ENCODE results near the gene EXTL1. TPM values are rescaled to one million over a fixed set of nuclear protein-coding genes. Genes with fewer than 3 reads are reported as not detected.

Gene EXTL1, protein sequence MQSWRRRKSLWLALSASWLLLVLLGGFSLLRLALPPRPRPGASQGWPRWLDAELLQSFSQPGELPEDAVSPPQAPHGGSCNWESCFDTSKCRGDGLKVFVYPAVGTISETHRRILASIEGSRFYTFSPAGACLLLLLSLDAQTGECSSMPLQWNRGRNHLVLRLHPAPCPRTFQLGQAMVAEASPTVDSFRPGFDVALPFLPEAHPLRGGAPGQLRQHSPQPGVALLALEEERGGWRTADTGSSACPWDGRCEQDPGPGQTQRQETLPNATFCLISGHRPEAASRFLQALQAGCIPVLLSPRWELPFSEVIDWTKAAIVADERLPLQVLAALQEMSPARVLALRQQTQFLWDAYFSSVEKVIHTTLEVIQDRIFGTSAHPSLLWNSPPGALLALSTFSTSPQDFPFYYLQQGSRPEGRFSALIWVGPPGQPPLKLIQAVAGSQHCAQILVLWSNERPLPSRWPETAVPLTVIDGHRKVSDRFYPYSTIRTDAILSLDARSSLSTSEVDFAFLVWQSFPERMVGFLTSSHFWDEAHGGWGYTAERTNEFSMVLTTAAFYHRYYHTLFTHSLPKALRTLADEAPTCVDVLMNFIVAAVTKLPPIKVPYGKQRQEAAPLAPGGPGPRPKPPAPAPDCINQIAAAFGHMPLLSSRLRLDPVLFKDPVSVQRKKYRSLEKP
- total RNA-seq (not detected in 2 replicates), polyA plus RNA-seq (not detected in 2 replicates), polyA minus RNA-seq (not detected in 2 replicates), Bru-seq, nascent RNA (not detected), BruChase-seq, experiment 1, labeled RNA remaining after a 6-hour chase (not detected), BruChase-seq, experiment 2, labeled RNA remaining after a 2-hour chase (not detected)
- polyA plus RNA-seq (2011; cell fraction: cytosol; rRNA removed) = 0.01 TPM in 1 of 2 replicates, not detected in the other
- polyA plus RNA-seq (2011; cell fraction: nucleus; rRNA removed) = 0.05 and 0.08 TPM in 2 replicates
- polyA plus RNA-seq (2012) = 0.07 and 0.63 TPM in 2 replicates
- polyA minus RNA-seq (2011; cell fraction: cytosol; rRNA and poly(A)+ RNA removed) = not detected
- polyA minus RNA-seq (2011; cell fraction: nucleus; rRNA and poly(A)+ RNA removed) = 0.10 TPM in 1 of 2 replicates, not detected in the other
- long read RNA-seq = 0 reads

GRCh38 chr1:26021647-26022403, at the start of gene EXTL1:
Gene EXTL1, plus strand, starts transcription at chr1:26021775. Its CDS starts 872 bp downstream, at chr1:26022647.
- ChIA-PET CTCF (interaction anchor here (2.0 to 2.9 kb wide), 2 partner anchors 14 to 126 kb away, joined by 6 to 8 read pairs; no protein-coding TSS in a partner anchor), POLR2A (no interaction called here)
- FAIRE-seq (no peak), DNase-seq (ENCODE audit: low read depth, low spot score) (peak; percentile 23)
- Histone ChIP-seq H3K4me3 (replicated peaks in 1 of 3; ENCODE audit: insufficient read depth in 1 of 3, low read depth in 1 of 3, low read length in 3 of 3) (no peak within 1 kb of the TSS), H3K9ac (replicated peaks; ENCODE audit: extremely low read depth, insufficient read depth, low read length) (no peak within 1 kb of the TSS), H3K9me3 (replicated peaks; ENCODE audit: control insufficient read depth, insufficient read depth, low read length) (no peaks in the 10 kb centered on the region), H3K4me1 (ENCODE audit: control insufficient read depth, extremely low read depth, insufficient read depth, low read length) (no peaks in the 10 kb centered on the region), H4K20me1 (replicated peaks; ENCODE audit: control insufficient read depth, extremely low read depth, insufficient read depth, low read length) (no peaks in the 10 kb centered on the region), H3K36me3 (ENCODE audit: control insufficient read depth in 2 of 2, extremely low read depth in 1 of 2, insufficient read depth in 2 of 2, low read length in 2 of 2) (no peaks in the 10 kb centered on the region), H3K27me3 (ENCODE audit: control insufficient read depth in 2 of 2, insufficient read depth in 2 of 2, low read length in 2 of 2) (peaks cover 2 to 4% of the 10 kb centered on the region in 2 experiments), H3K79me2 (ENCODE audit: control insufficient read depth, insufficient read depth, low read length) (no peaks in the 10 kb centered on the region), H2AFZ (ENCODE audit: low read depth, low read length) (peak within 1 kb of the TSS; percentile 53), H3K4me2 (ENCODE audit: insufficient read depth, low read length) (no peak within 1 kb of the TSS), H3K27ac (ENCODE audit: insufficient read depth, low read depth, low read length) (no peak within 1 kb of the TSS), H3K9me1 (replicated peaks; ENCODE audit: control insufficient read depth, extremely low read depth, insufficient read depth, low read length) (no peaks in the 10 kb centered on the region)
- no TSS peak for BruUV-seq (replicated peaks)
- TF ChIP-seq MAX (IDR thresholded peaks at IDR 0.05; ENCODE audit: insufficient read depth, insufficient read length) = no peak
- no peak for TF ChIP-seq POLR2A (IDR thresholded peaks at IDR 0.05; ENCODE audit: low read depth, low read length)
- TF ChIP-seq CTCF (IDR thresholded peaks at IDR 0.05; ENCODE audit: extremely low read depth in 1 of 2, insufficient read depth in 1 of 2, low read depth in 1 of 2, low read length in 2 of 2) = no peak
- TF ChIP-seq JUN (IDR thresholded peaks at IDR 0.05; ENCODE audit: borderline replicate concordance, insufficient read depth, insufficient read length, low read depth) = no peak
- dilution Hi-C loops (cut with MboI; ENCODE audit: extremely low pct_ligation_motif_present, low sequenced_read_pairs) = no loop called here
- intact Hi-C loops (cut with micrococcal nuclease) = no loop called here
